Activated CD4-positive, alpha-beta T cell treated with anti-CD3 and anti-CD28 coated beads, Interleukin-2, amount 50 U/mL, for 4 hours (primary cell): ENCODE measurements around the gene UBL3.
A peak's percentile ranks its signal among the peaks of the same experiment; 100 is the strongest.

Source experiments
- DNase-seq, 2 experiments: peaks; one replicate each; pipeline ENCODE4 v3.0.0-alpha.2; 2020

The UBL3 gene

DNA sequence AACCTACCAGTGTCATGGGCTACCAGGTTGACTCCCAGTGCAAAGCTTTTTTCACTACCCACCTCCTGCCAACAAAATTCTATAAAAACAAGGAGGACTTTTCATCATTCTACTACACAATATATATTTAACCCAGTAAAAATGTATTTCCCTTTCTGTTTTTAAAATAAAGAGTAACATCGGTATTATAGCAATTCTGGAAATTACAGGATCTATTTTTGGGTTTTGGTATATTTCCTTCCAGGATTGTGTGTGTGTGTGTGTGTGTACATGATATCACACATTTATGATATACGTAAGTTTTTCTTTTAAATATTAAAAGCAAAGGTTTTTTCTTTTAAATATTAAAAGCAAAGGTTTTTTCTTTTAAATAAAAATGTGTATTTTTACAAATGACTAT lies 6.0 kb upstream of the UBL3 start:
- DNase-seq: no peak

DNA sequence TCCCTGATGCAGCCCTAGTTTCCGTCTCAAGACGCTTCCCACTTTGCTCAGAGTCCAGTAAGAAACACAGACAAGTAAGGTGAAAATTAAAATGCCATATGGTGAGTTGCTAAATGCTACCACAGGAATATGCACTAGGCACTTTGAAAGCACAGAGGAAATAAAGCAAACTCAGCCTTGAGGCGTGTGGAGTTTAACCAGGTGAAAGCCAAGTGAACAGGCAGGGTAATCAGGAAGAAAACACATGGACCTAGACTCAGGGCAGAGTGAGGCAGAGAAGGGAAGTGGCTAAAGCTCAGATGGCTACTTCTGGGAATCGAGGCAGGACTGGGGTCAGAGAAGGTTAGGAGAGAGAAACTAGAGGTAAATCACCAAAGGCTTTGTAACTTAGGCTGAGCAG lies 5.4 kb upstream of the UBL3 start:
- no peak for DNase-seq

DNA sequence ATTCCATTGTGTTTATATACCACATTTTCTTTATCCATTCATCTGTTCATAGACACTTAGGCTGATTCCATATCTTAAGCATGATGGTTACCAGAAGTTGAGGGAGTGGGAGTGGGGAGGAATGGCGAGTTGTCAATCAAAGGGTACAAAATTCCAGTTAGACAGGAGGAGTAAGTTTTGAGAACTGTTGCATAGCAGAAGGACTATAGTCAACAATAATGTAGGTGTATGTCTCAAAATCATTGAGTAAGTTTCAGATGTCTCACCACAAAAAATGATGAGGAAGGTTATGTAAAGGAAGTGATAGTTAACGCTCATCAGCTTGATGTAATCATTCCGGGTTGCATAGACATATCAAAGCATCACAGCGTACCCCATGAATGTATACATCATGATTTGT lies 4.6 kb upstream of the UBL3 start:
- DNase-seq: no peak

DNA sequence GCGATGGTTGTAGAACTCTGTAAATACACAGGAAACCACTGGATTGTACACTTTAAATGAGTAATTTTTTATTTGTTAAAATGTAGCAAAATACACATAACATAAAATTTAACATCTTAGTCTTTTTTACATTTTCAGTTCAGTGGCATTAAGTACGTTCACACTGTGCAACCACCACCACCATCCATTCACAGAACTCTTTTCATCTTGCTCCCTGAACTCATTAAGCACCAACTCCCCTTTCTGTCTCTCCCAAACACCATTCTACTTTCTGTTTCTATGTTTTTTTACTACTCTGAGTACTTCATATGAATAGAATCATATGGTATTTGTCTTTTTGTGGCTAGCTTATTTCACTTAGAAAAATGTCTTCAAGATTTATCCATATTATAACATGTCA lies 2.7 kb upstream of the UBL3 start:
- DNase-seq: no peak

DNA sequence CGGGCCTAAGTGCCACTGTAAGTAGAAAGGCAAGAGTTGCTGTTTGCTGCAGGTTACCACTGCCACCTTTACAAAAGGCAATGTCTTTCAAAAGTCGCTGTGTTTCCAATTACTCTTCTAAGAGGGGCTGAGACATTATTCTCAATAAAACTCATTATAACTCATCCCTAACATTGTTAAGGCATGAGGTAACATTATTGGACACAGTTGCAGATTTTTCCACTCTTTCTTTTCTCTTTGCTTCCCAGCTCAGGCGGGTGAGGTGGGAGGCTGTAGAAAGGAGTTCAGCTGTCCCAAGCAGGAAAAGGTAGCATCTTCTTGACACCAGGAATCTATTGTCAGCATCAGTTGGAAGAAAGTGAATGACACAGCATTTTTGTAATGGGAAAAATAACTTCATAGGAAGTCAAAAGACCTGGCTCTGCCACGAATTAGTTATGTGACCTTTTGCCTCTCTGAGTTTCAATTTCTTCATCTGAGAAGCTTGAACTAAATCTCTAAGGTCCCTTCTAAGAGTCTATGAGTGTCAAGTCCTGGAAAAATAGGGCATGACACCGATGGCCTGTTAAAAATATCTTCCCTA lies 2.1 kb upstream of the UBL3 start:
- DNase-seq: no peak

DNA sequence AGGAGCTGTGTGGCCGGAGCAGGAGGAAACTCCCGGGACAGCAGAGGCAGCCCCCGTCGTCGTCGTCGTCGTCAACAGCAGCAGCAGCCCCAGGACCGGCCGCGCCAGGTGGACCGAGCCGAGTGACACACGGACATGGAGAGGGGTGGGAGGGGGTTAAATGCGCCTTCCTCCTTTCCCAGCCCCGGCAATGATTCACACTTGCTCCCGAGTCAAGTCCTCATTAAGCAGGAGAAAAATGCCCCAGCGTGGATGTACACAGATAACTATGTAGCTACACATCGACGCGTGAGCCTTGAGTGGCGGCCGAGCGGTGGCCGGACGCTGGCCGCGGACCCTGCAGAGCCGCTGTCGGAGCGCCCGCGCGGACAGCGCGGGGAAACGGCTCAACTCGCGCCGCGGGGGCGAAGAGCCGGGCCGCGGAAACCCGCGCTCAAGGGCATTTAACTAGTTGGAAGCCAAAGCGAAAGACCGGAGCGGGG lies 645 bp downstream of the UBL3 start:
- DNase-seq: peak; percentile 9 to 11

DNA sequence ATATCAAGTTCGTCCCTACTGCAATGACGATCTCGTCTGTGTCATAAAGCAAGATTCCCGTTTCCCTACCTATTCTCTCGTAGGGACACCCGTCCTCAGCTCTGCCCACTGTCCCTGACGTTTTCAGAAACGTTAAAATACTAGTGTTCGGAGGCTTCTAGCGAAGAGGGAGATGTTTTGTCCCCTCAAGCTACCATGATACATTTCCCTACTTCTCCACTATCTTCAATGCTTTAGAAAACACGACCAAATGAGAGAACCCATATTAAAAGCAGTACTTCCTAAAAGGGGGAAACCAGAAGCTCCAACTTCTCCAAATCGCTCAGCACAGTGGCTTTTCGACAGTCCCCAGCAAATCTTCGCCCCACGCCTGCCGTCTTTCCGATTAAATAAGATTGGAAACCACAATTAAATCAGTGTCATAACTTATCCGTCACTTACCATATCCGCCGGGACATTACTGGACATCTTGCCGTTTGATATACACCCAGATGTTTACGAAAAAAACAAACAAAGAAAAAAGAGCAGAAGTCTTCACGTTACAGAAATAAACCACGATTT lies 1.3 kb downstream of the UBL3 start:
- DNase-seq: no peak

DNA sequence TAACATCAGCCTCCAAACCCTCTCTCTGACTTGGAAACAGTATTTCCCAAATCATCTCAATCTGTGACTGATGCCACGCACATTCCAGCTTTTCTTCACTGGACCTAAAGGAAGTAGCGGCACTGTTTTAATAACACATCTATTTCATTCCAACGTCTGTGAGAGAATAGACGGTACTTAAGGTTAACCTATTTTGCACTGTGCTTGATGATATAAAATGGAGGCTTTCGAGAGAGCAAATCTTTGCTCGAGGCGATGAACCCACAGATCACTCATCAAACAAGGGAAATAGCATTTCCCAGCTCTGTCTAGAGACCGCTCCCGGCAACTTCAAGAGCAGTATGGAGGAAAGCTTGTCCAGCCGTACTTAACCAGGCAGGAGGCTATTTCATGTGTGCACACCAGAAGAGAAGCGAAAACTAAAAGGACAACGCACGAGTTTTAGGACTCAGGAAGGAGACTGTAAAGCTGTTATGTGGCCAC lies 2.9 kb downstream of the UBL3 start:
- DNase-seq: no peak

DNA sequence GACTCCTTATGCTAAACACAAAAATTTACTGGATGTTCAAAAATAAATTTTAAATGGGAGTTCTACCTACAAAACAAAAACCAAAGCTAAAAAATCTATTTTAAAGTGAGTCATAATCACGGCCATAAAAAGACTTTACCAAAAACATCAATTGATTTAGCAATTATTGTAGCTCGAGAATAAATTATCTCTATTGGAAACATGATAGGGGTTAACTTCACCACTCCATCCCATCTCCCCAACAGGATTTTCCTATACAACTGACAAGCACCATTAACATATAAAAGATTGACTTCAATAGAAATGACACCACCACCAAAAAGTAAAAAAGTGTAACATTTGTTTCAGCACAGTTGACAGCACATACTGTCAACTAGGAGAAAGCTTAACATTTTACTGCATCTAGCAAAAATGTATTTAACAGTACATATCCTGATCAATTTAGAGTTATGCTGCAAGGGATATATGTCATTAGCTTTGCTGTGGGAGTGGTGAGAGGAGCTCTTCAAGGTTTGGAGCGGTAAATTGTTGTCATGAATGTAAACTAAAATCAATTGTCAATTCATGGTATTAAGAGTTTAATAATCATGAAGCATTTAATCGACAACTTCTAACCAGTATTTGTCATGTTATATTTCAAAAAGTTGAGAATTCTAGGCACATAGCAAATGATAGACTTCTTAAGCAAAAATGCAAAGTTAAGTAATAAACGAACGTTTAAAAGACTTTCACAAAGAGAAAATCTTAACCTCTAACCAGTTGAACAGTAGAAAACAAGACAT lies 3.8 kb downstream of the UBL3 start:
- no peak for DNase-seq

DNA sequence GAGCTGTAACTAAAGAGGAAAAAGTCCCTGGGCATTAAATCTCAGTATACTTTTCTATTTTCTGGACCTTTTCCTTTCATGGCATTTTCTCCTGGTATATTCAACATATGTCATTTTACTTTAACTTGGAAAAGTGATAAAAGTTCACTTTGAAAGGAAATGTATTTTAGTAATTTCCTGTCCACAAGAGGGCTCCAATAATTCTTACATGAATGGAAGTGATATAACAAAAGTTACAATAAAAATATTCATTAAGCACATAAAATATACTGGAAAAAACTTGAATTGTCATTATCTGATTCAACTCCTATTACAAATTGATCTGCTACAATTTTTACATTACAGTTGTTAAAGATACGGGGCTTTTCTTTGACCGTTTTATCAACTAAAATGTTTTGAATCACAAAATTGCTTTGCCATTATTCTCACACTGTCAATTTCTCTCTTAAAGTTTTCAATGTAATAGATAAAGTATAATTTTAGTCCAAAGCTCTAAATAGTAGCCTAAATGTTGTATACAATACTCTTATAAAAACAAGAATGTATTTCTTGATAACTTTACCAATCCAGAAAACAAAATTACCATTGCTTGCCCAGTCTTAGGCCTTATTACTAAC lies 4.9 kb downstream of the UBL3 start:
- DNase-seq: no peak

DNA sequence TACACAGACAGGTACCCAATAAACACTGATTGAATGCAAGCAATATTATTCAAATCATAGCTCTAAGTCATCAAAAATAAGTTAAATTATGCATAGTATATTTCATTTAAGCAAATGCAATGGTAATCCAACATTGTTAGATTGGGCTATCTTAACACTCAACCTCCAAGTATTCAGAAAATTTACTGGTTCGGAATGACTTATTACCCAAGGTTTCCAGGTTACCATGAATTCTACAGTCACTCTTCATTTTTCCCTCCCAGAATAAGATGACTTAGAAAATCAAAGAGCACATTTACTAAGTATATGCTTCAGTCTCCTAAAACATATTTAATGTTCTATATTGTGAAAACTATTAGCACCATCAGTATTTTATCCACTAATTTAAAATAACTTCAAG lies 6.0 kb downstream of the UBL3 start:
- DNase-seq: no peak

DNA sequence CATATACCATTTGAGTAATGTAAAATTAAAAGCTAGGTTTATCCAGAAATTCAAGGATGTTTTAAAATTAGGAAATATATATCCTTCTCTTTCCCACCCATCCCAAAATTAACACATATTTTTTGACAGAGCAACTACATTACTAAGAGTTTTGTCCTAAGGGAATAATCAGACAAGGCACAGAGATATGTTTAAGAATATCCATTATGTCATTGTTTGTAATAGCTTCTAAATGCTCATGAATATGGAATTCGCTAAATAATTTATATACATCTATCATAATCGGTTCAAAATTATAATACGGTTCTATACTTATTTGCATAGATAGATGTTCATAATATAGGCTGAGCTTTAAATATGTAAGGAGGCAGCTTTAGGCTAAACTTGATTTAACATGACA lies 9.8 kb downstream of the UBL3 start:
- no peak for DNase-seq

DNA sequence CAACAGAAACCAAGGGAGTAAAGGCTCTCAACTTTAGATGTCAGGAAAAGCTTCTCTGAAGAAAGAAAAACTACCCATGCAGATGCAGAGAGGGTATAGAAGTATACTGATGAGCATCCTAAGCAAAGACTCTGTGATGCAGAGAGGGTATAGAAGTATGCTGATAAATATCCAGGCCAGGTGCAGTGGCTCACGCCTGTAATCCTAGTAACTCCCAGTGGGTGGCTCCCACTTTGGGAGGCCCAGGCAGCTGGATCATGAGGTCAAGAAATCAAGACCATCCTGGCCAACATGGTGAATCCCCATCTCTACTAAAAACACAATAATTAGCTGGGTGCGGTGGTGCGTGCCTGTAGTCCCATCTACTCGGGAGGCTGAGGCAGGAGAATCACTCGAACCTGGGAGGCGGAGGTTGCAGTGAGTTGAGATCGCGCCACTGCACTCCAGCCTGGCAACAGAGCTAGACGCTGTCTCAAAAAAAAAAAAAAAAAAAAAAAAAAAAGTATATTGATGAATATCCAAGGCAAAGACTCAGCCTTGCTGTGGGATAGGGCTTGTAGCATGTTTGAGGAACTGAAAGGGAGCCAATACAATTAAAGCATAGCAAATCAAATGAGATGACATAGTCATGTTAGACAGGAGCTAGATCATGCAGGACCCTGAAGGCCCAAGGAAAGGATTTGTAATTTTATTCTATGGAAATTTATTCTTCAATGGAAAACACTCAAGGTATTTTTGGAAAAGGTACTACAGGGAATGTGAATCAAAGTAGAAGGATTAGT lies 14.9 kb downstream of the UBL3 start:
- DNase-seq: no peak

DNA sequence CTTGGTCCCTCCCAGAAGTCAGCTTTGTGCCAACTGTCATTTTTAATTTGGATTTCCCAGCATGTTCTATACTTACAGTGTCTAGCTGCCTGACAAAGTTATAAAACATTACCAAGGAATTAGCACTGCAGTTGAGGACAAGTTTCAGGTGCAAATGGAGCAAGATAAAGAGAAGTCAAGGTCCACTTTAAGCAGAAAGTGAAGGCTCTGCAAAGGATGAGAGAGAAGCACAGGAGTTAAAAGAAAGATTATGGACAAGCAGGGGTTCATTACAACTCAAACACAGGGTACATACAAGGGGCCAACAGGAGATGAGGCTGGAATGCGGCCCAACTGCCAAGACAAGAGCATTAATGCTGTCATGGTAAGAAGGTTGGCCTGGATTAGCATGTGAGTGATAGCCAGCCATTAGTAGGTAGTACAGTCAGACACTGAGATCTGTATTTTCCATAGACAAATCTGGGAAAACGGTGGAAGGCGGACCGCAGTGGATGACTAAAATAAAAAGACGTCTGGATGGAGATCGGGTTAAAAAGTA lies 17.6 kb downstream of the UBL3 start:
- no peak for DNase-seq

DNA sequence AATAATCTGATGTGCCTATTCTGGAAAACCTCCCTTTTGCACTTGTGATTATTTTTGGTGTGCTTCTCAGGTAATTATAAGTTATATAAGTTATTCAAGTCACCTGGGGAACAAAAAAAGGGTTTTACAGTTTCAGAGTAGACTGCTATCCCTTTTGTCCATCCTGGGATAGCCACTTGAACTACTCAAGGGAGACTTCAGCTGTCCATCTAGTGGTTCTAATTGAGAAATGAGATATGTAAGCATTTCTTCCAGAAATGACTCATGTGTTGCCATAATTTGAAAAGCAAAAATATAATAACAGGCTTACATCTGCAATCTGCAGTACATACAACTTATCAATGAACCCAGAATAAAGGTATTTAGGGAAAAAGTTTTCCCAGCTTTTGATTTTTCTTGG lies 20.4 kb downstream of the UBL3 start:
- no peak for DNase-seq

DNA sequence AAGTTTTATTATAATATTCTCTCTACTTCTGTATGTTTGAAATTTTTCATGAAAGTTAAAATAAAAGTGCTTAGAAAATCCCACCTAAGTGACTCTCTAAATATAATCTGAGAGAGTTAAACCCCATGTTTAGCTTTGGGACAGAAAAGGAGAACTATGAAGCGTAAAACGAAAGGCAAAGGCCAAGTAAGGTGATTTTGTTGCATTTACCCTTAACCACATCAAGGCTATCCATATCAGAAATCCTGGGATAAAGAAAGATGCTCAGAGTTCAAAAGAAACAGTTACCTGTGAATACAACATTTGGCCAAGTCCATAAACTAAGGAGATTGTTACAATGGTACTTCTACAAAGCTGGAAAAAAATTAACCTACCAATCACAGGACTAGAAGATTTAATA lies 31.3 kb downstream of the UBL3 start:
- no peak for DNase-seq

DNA sequence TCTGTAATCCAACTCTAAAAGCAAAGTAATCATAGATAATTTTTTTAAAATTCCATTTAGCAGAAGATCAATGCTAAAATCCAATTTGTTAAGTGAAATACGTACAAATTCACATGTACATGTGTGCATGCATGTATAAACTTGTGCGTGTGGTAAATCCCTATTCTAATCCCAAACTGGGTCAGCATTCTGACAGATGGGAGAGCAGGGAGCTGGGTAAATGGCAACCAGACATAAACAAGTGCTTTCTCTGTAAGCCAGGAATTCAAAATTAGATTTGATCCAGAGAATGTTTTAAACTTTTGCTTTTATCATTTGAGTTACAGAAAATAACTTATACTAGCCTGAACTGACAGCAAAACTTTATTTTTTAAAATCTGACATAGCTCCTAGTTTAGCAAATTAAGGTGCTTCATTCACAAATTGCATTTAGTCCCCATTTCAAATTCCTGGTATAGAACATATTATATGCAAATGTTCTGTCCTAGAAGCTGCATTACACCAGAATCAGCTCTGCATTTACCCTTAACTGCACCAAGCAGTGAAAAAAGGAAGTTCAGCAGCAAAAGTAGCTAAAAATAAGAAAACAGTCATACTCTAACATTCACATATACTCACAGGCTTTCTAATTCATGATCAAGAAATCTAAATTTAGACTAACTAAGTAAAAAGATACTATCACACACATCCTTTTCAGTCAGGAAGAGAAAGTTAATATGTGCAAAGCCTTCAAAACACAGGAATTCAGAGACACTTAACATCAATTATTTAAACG lies 32.6 kb downstream of the UBL3 start:
- DNase-seq: no peak

DNA sequence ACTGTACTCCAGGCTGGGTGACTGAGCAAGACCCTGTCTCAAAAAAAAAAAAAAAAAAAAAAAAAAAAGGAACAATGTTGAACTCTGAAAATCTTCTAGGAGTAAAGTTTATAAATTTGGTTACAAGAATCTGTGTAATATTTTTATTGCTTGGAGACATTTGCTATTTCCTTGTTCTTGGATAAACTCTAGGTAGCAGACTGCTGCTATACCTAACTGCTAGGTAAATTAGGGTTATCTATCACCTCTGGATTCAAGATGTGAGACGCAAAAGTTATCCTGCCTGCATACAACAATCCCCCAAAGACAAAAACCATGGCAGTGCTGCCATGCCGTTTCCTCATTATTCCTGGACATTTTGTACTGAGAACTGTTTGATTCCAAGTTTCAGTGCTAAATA lies 33.7 kb downstream of the UBL3 start:
- DNase-seq: no peak

DNA sequence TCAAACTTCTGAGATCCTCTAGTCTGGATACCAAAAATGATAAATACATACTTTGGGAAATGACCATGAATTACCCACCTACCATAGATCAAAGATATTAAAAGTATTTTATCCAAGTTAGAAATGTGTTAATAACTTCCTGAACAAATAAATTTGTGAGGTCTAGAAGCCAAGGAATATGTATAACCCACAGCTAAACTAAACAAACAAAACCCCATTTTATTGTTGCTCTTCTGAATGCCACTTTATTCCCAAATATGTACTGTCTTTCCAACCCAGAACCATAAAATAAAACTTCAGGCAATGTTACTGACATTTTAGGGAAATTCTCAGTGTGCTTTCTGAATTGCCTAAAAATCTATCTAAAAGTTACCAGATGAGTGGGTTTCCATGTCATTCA lies 35.1 kb downstream of the UBL3 start:
- DNase-seq: no peak

DNA sequence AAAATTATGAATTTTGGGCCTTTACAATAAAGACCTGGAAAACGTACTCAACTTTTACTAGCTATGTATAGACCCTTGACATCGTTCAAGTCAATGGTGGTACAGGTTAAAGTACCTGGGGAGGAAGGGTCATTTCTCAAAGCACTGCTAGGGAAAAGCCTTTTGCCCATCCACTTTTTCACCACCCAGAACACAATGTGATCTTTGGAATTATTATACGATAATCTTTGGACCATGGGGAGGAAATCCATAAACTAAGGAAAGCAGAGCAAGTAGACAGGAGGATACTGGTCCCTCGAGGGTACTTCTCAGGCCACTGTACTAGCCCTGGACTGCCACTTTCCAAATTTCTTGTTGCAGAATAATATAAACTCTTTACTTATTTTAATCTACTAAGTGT lies 39.5 kb downstream of the UBL3 start:
- DNase-seq: no peak

DNA sequence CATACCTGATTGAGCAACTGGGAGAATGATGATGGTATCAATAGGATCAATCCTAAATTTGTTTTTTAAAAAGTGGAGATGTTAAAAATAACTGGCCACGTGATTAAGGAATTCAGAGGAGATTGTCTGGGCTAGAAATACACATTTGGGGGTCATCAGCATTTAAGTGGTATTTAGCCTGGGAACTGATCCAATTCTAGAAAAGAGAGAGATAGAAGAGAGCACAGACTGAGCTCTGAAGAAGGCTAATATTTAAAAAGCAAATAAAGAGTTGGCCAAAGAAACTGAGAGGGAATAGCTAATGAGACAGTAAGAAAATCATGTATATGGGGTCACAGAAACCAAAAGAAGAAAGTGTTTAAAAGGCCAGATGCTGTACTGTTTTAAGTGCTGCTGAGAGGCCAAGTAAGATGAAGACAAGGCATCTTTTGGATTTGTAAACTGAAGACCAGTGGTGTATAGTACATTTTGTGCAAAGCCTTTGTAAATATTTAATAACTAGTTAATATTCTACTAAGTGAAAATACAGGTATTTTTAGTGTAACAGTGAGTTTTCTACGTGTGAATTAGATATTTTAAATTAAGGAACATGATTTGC lies 40.2 kb downstream of the UBL3 start:
- no peak for DNase-seq

DNA sequence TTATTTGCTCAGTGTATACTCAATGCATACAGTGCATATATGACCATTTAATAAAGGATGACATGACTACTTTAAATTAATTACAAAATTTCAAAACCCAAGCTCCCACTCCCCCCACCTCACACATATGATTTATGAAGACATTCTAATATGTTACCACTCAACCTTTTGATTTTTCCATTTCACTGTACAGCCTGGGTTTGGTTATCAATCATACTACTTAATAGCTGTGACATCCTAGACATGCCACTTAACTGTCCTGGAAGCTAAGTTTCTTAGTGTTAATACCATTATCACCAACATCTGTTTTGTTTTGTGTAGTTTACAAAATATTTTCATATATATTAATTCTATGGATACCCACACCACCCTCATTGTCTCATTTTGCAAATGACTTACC lies 42.2 kb downstream of the UBL3 start:
- no peak for DNase-seq
